Adrenal gland (tissue), 5 donors: ENCODE measurements around the gene VAMP8.

ENCODE experiments used
- CTCF ChIP-seq, 6 experiments: fragments of 450-650 bp in 4 of 6; fragments of 200-600 bp in 2 of 6; sonication (generic) in 1 of 6; IDR thresholded peaks; 1 replicate in 5 of 6; 2 replicates in 1 of 6; pipeline versions ENCODE4 v1.5.1 to v1.8.0; 2016 to 2021; ENCODE audit warnings: antibody characterized with exemption in 6 of 6, mild to moderate bottlenecking in 2 of 6, moderate library complexity in 1 of 6
- POLR2A ChIP-seq, 2 donors: fragments of 450-650 bp; IDR thresholded peaks; one replicate each; pipeline ENCODE4 v1.6.1; 2017; ENCODE audit warnings: antibody characterized with exemption in 2 of 2, mild to moderate bottlenecking in 2 of 2, moderate library complexity in 1 of 2
- donor health status: DM: no; HTN: no; CAD: no.

DNA sequence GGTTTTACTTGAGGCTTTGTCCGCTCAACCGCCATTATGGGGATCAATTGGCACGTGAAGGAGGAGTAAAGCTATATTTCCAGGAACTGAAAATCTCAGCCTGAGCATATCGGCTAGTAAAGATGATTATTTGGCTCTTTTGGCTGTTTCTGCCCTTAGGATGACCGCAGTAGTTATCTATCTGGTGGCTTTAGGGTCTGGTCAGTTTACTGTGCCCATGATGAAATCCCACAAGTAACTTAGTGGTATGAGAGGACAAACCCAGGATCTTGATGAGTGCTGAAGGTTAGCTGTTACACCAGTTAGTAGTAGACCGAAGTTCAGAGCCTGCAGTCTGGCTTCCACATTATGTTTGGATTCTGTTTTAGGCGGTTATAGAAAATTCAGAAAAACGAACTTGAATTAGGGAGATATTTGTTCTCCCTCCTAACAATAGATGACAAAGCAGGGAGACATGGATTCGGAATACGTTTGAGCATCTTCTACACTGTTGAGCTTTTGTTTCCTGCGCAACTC, 37.2 kb upstream of the VAMP8 start:
- TF ChIP-seq CTCF (IDR thresholded peaks at IDR 0.05) (no peak), POLR2A (IDR thresholded peaks at IDR 0.05) (no peak)
